ENCODE measurements around the gene FAM156A.

GRCh38 chrX:52977953-52978352 lies 19.6 kb upstream of the FAM156A start:
- TF ChIP-seq GATA2 (IDR thresholded peaks at IDR 0.05; ENCODE audit: low read depth, low read length) (no peak), GATA3 (IDR thresholded peaks at IDR 0.05; ENCODE audit: low read depth, low read length) (no peak)

All from SH-SY5Y (cell line).